ENCODE data around the gene ALDH1A2.

GRCh38 chr15:58078591-58078990 lies 13.1 kb upstream of the ALDH1A2 start:
- TF ChIP-seq POLR2AphosphoS5 (IDR thresholded peaks at IDR 0.05; ENCODE audit: low read depth, low read length): no peak
- TF ChIP-seq POLR2A (IDR thresholded peaks at IDR 0.05; ENCODE audit: low read depth, low read length): no peak

Data from GM12891 (cell line).